ENCODE results near the gene SHROOM2.

The SHROOM2 gene

GRCh38 chrX:9903146-9903545 is 116.9 kb downstream of the SHROOM2 start:
- peak; percentile 43 for DNase-seq

- no peak for DNase-seq
Measured at GRCh38 chrX:9905288-9905687, 119.1 kb downstream of the SHROOM2 start.

- DNase-seq = no peak
Measured at GRCh38 chrX:9905721-9906120, 119.5 kb downstream of the SHROOM2 start.

- no peak for DNase-seq
Measured at GRCh38 chrX:9906919-9907318, 120.7 kb downstream of the SHROOM2 start.

GRCh38 chrX:9907645-9908387 is 121.6 kb downstream of the SHROOM2 start:
- DNase-seq = no peak

- DNase-seq = no peak
Measured at GRCh38 chrX:9909254-9909653, 123.0 kb downstream of the SHROOM2 start.

- DNase-seq = no peak
Measured at GRCh38 chrX:9911487-9911886, 125.3 kb downstream of the SHROOM2 start.

GRCh38 chrX:9912351-9913145 is 126.3 kb downstream of the SHROOM2 start:
- peak; percentile 37 for DNase-seq

- DNase-seq = no peak
Measured at GRCh38 chrX:9913146-9913433, 126.9 kb downstream of the SHROOM2 start.

- no peak for DNase-seq
Measured at GRCh38 chrX:9917861-9918260, 131.6 kb downstream of the SHROOM2 start.

GRCh38 chrX:9919632-9920172 is 133.5 kb downstream of the SHROOM2 start:
- DNase-seq = no peak

- no peak for DNase-seq
Measured at GRCh38 chrX:9921407-9921806, 135.2 kb downstream of the SHROOM2 start.

- no peak for DNase-seq
Measured at GRCh38 chrX:9923357-9923756, 137.1 kb downstream of the SHROOM2 start.

GRCh38 chrX:9926002-9926401 is 139.8 kb downstream of the SHROOM2 start:
- no peak for DNase-seq

- DNase-seq = peak; percentile 61
Measured at GRCh38 chrX:9927698-9928482, 141.7 kb downstream of the SHROOM2 start.

- DNase-seq = no peak
Measured at GRCh38 chrX:9935436-9935835, 149.2 kb downstream of the SHROOM2 start.

- DNase-seq = no peak
Measured at GRCh38 chrX:9937761-9938160, 151.5 kb downstream of the SHROOM2 start.

GRCh38 chrX:9938516-9938915 is 152.3 kb downstream of the SHROOM2 start:
- DNase-seq = no peak

- no peak for DNase-seq
Measured at GRCh38 chrX:9940421-9940820, 154.2 kb downstream of the SHROOM2 start.

- DNase-seq = no peak
Measured at GRCh38 chrX:9942086-9942485, 155.9 kb downstream of the SHROOM2 start.

- DNase-seq = no peak
Measured at GRCh38 chrX:9943420-9943819, 157.2 kb downstream of the SHROOM2 start.

GRCh38 chrX:9947131-9947794 is 161.0 kb downstream of the SHROOM2 start:
- peak; percentile 7 for DNase-seq

- peak; percentile 3 for DNase-seq
Measured at GRCh38 chrX:9948406-9948805, 162.2 kb downstream of the SHROOM2 start.

Measured in NCI-H1105 treated with DMSO at 0.1 percent for 48 hours (cell line).